Mammary epithelial cell (primary cell): ENCODE data around the gene LARP7.

Experiments
- CTCF ChIP-seq, 2 donors: IDR thresholded peaks in 1 of 2; conservative IDR thresholded peaks in 1 of 2; 2 replicates each; pipeline ENCODE4 v1.5.1; 2011 to 2012; ENCODE audit warnings: inconsistent platforms in 2 of 2, low read length in 2 of 2, mild to moderate bottlenecking in 2 of 2, control low read depth in 1 of 2, low read depth in 1 of 2; ENCODE audit not compliant: insufficient read depth in 1 of 2; ENCODE audit errors: extremely low read depth in 1 of 2
- EZH2 ChIP-seq: IDR thresholded peaks from 2 replicates; pipeline ENCODE4 v1.6.1; 2012; ENCODE audit warnings: low read length, inconsistent platforms, borderline replicate concordance

DNA sequence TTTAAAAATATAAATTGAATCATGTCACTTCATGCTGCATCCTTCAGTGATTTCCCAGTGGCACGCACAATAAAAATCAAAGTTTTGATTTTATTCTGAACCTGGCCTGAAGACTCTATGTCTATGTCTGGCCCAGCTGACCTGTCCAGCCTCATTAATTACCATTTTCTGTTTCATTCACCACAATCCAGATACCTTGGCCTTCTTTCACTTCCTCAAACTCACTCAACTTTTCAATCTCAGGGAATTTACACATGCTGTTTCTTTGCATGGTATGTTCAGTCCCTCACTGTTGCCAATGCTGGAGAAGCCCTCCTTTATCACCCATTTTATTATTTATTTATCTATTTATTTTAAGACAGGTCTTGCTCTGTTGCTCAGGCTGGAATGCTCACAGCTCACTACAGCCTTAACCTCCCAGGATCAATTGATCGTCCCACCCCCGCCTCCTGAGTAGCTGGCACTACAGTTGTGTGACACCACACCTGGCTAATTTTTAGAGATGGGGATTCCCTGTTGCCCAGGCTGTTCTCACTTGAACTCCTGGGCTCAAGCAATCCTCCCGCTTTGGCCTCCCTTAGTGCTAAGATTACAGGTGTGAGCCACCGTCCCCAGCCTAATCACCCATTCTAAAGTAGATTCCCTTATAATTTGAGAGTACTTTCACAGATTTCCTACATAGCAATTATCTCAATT is 43.4 kb upstream of the LARP7 start:
- TF ChIP-seq CTCF (conservative IDR thresholded peaks at IDR 0.05 in 1 of 2, IDR thresholded peaks at IDR 0.05 in 1 of 2; ENCODE audit: extremely low read depth in 1 of 2, insufficient read depth in 1 of 2, low read depth in 1 of 2, low read length in 2 of 2), result no peak
- no peak for TF ChIP-seq EZH2
